ENCODE data around the gene TRPM3. TPM values are rescaled to one million over a fixed set of nuclear protein-coding genes. Genes with fewer than 3 reads are reported as not detected.
A peak's percentile ranks its signal among the peaks of the same experiment; 100 is the strongest.

Gene TRPM3
- total RNA-seq, 1 experiment from 2014 or later, result not detected

DNA sequence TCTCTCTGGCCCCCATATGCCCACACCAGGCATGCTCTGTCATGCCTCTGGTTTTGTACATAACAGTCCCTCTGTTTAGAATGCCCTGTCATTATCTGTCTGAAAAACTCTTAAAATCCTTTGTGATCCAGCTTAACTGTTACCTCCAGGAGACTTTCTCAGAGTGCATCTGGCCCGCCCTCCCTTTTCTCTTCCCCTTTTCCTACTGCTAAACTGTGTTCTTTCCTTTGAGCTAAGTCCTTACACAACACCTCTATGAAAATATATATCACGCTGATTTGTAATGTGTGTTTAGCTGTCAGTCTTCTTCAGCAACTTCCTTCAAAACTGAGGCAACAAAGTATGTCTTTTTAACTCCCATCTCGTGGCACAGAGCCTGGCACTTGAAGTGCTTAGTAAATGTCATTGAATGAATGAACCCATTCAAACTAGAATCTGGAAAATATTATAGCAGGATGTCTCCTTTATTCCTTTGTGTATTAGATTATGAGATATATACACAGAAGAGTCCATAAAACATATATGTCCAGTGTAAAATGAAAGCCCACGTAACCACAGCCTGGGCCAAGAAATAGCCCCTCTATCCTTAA is 540.7 kb downstream of the TRPM3 start:
- no peak for DNase-seq (ENCODE audit: low read depth)

DNA sequence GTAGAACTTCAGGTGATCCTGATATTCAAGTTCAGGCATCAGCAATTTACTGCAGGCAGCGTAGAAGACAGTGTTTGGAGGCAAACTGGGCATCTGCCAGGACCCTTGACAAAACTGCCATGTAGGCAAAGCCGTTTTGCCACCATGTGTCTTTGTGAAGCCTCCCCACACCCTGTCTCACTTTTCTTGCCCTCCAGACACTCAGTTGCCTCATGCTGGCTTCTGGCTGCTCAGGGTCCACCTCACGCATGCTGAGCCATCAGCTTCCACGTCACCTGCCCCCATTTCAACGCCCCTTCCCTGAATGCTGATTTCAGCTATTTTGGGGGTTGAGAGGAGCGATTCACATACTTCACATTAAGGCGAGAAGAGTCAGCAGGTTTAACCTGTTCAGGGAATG is 541.7 kb downstream of the TRPM3 start:
- no peak for DNase-seq (ENCODE audit: low read depth)

DNA sequence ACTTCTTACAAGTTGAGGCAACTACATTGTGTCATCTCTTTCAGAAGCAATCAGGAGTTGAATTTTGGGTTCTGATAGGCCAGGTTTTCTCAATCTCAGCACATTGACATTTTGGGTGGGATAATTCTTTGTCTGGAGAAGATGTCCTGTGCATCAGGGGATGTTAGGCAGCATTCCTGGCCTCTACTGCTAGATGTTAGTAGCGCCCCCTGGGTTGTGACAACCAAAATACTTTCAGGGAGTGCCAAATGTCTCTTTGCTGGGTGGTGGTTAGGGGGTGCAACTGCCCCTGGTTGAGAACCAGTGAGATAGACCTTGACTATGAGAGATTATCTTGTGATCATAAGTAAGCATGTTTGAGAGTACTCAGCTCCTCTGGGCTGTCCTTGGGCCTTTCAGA is 542.7 kb downstream of the TRPM3 start:
- DNase-seq (ENCODE audit: low read depth), result no peak

DNA sequence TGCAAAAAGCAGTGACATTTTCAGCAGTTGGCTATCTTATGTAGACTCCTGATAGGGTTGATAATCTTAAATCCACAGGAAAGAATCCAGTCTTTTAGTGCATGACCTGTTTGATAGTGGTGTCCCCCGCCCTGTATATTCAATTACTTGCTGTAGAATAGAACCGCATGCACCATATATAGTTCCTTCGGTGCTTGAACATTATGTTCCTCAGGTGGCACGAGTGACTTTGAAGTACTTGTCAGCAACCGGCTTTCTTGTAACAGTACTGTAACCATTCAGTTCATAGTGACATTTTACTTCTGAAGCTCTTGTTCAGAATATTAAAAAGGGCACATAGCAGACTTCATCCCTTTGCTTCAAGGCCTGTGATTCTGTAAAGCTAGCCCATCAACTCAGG is 543.8 kb downstream of the TRPM3 start:
- no peak for DNase-seq (ENCODE audit: low read depth)

DNA sequence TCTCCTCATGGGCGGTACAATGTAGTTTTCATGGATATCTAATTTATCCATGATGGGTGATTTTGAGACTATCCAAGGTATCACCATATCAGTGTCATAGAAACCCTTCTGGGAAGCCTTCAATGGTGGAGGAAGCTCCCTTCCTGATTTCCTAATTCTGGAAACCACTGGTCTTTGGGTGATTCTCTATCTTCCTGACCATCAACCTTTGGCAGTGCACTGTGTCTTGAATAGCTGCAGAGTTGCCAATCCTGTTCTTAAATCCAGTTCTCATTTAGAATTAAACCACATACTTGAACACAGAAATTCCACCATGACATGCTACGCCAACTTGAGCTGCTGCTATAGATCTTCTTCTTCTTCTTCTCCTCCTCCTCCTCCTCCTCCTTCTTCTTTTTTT is 545.3 kb downstream of the TRPM3 start:
- no peak for DNase-seq (ENCODE audit: low read depth)

DNA sequence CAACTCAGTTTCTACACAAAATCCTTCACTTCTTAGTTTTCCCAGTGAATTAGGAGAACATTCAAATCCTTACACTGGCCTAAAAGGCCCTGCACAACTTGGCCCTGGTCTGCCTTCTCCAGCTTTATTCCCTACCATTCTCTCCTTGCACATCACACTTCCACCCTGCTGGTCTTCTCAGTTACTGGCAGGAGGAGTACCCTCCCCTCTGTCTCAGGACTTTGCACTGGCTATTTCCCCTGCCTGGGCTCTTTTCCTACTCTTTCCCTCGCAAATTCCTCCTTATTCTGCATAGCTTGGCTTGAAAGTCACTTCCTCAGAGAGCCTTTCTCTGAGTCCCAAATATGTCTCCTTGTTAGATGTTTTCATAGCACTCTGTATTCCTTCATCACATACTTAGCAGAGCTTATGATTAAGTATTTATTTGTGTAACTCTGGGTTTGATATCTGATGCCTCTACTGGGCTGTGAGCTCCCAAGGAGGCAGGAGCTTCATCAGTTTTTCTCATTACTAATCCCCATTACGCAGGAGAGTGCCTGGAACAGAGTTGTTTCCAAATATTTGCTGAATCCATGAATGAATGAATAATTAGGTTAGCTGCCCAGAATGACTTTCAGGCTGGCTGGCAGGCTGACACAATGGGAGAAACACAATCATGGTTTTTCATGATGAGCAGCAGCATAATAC is 547.1 kb downstream of the TRPM3 start:
- no peak for DNase-seq (ENCODE audit: low read depth)

DNA sequence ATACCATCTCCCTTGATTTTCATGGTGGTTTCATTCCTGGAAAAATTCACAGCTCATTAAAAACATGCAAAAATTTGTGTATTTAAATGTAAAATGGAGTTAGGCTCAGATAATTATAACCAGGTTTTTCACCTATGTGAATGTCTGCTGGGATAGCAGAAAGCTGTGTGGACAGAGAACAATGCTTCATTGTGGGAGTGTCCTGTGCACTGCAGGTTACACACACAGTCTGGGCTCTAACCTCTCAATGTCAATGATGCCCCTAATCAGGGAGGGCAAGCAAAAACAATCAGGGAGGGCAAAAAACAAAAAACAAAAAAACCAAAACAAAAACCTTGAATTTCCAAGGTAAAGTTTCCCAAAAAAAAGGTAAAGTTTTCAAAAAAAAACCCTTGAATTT is 548.1 kb downstream of the TRPM3 start:
- no peak for DNase-seq (ENCODE audit: low read depth)

DNA sequence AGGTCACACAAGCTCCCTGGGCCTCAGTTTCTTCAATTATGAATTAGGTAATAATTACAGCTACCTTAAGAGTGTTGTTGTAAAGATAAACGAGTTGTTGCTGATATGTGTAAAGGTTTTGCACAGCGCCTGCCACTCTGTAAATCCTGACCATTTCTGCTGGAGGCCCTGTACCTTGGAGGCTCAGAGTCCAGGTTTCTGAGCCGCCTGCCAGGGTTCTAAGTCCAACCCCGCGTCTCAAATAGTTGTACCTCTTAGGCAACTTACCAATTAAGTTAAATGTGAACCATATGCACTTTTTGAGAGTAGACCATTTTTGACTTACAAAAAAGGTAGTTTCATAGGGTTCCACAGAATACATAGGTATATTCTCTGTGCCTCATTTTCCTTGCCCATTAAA is 550.2 kb downstream of the TRPM3 start:
- DNase-seq (ENCODE audit: low read depth), result no peak

DNA sequence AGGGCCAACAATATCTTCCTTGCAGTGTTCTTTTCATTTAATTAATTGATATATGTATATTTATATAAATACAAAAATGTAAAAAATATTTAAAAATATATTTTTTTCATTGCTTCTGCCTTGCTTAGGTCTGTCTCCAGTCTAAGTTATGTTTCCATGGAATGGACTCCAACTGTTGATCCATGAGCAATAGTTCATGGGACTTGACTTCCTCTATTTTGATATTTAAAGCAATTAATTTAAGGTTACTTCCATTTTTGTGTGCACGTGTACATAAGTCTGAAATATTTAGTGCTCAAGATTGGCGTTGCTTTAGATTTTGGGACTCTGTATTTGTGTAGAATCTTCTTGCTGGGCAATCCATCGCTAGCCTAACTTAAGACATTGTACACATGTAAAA is 551.6 kb downstream of the TRPM3 start:
- no peak for DNase-seq (ENCODE audit: low read depth)

DNA sequence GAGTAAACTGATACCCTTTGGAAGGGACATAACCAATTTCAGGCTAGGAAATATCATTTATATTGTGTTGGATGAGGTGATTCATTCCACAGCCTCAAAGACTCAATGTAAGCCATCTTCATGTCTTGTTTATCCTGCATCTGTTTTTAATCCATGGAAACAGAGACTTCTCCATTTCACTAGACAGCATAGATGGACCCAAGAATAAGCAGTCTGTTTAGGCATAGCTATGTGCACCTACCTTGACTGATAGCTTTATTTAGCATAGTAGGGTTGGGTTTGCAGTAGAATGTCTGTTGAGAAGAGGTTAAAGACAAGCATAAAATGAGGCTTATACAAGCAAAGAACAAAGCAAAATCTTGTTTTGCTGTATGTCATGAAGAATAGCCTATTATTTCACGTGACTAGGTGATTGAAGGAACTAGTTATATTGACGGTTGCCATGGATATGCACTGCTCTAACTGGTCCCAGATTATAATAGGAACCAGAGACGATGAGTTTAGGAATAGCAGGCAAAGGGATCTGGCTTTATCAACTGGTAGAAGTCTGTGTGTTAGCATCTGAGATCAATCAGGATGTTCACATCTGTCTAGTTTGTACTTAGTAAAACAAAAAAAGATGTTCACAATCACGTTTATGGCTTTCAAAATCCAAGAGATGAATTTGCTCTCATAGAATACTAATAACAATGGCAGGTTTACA is 552.2 kb downstream of the TRPM3 start:
- DNase-seq (ENCODE audit: low read depth), result no peak

DNA sequence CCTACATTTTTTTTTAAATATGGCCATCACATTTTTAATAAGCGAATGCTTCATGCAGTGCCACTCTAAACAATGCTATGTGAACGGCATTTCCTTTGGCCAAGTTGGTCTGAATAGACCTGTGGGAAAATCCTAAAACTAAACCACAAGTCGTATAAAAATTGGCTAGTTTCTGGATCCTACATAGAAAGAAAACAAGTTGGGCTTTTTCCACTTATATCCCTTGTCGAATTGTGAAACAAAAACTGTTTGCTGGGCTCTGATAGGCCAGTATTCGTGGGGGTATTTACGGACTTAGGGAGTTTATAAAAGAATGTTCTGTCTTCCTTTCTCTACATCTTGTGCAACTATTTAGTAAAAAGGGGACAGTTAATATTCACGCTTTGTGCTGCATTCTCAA is 553.9 kb downstream of the TRPM3 start:
- DNase-seq (ENCODE audit: low read depth), result no peak

DNA sequence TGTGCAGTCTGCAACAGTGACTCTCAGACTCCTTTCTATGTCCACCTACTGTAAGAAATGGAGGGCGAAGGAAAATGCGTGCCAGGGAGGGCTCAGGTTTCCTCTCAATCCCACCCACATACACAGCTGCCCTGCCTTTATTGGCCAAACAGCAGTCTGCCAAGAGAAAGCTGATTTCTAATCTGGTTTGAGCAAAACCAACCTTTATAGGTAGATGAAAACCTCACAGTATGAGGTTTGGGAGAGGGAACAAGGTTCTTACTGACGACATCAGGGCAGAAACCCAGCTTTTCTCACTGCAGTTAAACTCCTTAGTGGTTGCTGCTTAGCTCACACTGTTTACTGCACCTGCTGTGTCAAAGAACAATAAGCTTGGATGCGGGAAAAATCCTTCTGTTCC is 554.7 kb downstream of the TRPM3 start:
- DNase-seq (ENCODE audit: low read depth), result no peak

DNA sequence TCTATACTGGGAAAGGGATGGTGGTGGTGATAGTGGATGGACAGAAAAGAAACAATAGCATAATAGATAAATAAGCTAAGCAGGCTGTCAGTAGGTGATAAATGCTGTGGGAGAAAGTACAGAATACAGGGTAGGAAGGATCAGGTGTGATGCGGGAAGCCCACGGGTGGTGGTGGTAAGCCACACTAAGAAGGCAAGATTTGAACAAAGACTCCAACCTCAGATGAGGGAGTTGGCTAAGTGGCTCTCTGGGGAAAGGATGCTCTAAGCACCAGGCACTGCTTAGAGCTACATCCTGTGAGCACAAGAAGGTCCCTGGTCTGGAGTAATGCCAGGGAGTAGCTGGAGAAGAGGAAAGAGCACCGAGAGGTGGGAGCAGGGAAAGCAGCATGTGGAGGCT is 555.4 kb downstream of the TRPM3 start:
- DNase-seq (ENCODE audit: low read depth), result no peak

DNA sequence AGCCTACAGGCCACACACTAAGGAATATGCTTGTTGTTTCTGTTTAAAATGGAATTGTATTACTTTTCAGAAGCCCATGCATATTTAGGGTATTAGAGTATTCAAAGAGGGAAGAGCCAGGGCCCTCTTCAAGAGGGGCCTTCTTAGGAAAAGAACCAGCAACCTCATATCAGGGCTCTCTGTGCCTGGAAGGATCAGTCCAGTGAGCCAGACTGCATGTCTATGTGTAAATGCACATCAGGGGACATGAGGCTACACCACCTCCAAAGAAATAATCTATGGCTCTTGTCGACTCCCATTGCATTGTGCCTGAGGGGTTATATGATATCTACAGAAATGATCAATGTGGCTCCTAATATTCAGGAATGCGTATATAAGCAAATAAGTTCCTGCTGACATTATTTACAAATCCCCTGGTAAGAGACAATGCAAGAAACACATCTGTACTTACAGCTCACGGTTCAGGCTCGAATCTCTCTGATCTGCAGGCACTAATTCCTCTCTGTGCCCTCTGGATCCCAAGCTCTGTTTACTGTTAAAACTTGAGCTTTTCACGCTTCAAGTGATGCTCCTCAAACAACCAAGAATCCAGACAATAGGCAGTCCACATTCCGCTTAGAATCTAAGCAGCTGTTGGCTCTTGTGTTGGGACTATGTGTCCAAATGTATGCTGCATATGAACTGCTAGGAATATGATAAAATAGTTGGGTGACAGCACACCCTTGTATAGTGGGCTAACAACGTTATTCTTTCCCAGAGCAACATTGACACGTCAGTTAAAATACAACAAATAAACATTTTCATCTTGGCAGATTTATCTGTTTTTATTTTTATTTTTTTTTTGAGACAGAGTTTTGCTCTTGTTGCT is 556.7 kb downstream of the TRPM3 start:
- no peak for DNase-seq (ENCODE audit: low read depth)

DNA sequence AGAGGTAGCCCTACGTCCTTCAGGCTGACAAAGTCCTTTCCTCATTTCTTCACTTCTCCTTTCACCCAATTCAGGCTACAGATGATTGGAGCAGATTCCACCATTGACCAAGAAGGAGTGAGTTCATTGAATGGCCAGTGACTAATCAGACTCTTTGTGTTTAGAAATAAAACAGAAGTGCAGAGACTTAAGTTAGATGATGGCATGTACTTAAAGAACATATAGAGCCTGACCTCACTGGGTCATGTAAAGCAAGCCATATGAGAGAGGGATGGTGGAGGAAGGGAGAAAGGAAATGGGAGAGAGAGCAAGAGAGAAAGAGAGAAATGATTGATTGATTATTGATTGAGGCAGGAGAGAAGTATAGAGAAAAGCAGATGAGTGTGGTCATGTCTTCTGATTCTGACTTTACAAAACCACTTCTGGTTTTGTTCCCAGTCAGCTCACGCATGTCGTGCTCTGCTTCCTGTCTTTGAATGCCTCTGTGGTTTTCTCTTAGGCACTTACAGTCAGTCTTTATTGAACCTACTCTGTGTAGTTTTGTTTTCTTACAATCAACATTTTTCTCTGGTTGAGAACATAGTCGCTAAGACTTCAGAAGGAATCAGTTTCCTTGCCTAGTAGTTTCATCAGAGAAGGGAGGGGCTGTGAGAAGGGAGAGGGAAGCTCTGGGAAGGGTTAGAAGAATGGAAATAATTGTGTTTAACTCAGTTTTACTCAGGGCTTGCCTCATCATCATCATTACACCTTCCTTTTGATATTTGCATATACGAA is 557.8 kb downstream of the TRPM3 start:
- peak; percentile 83 for DNase-seq (ENCODE audit: low read depth)

DNA sequence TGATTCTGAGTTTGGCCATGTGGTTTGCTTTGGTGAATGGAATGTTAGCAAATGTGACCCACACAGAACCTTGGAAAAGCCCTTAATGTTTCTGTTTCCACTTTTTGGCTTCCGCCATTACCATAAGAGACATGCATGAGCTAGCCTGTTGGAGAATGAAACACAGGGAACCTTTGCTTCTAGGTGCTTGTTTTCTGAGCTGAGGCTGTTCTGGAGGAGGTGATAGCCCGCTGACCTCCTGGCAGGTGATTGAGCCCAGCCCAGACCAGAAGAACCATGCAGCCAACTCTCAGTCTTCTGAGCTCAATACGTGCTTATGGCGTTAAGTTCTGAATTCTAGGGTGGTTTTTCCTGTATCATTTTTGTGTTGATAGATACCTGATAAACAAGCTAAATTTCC is 558.4 kb downstream of the TRPM3 start:
- DNase-seq (ENCODE audit: low read depth), result no peak

DNA sequence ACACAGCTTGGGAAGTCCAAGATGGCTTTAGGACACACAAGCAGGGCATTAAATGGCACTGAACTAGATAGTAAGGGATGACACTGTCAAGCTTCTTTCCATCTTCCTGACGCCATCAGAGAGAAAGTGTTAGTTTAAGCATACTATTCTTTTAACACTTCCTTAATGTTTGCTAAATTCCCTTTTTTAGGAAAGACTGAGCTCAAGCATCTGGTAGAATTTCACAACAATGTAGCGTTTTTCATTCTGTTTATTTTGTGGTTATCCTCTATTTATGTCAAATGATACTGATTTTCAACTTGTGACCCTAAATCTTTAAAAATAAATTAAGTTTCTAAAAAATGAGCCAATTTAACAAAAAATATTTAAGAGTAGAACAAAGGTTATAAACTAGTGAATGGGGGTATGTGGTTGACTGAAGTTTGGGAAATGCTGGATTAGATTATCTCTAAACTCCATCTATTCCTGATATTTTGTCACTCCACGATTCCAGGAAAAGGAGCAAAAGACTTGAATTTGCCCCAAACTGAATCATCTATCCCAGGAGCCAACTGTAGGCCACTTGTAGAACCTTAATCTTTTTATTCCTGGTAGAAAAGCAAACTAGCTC is 559.5 kb downstream of the TRPM3 start:
- no peak for DNase-seq (ENCODE audit: low read depth)

DNA sequence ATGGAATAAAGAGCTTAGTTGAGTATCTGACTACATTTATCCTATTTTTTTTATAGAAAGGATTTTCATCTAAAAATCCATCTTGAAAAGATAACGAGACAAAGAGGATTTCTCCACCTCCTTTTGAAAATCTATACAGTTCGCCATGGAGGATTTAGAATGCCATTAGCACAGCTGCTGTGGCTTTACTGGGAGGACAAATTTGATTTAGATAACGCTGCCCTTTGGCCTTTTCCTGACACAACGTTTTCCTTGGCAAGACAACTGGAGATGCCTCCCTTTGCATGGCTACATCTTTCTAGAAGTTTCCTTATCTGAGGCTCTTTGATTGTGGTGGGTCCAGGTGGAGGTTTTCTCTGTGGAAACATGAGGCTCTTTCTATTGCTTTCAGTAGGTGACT is 560.3 kb downstream of the TRPM3 start:
- no peak for DNase-seq (ENCODE audit: low read depth)

DNA sequence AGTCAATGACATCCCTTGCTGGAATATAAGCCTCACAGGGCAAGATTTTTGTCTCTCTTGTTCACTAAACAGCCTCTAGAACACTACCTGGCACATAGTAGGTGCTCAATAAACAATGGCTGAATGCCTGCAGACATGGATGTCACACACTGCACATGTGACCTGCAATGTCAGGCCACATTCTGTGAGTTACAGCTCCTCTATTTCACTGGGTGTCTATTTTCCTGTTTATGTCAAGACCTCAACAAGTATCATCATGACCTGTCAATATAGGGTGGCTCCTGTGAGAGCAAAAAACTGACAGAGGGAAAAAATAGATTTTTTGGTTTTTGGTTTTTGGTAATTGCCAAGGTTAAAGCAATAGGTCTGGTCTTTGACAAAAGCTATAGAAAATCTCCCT is 562.3 kb downstream of the TRPM3 start:
- DNase-seq (ENCODE audit: low read depth), result no peak

DNA sequence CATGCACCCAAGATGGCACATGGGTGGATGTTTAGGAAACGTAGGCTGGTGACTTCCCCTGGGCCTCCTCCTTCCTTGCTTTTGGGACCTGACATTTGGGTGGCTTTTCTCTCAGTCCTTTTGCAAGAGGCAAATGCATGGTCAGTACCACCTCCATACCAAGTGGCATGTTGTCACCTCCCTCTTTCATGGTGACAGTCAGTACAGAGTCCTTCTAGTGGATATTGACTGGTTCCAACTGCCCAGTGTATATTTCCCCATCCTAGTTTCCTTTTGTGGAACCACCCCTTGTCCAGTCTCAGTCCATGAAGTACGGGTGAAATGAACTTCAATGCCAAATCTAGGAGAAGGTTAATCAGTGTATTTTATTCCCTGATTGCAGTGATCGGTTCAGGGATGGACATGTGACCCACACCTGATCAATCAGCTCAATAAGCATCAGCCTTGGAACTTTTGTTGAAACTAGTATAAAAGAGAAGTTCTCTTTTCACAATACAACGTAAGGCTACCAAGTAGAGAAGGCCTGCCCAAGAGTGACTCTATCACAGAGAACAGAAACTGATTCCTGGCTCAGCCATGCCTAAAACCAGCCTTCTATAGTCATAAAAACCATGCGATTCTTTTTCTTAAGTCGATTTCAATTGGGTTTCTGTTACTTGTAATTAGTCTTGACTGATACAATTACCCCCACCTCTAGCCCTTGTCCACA is 563.6 kb downstream of the TRPM3 start:
- DNase-seq (ENCODE audit: low read depth), result no peak

DNA sequence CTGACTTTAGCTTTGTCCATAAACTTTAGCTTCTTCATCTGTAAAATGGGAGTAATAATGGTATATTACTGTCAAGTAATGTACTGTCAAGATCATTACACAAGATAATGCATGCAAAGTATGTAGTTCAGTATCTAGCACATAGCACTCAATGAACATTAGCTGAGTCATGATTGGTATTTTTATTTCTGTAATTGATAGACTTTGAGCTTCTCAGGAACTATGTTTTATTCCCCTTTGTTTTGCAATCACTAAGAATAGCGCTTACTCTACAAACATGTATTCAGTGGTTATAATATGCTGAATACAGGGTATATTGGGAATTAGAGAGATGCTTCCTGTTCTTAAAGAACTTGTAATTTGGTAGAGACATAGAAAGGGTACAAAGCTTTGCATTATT is 564.6 kb downstream of the TRPM3 start:
- DNase-seq (ENCODE audit: low read depth), result no peak

All from RPMI7951 (cell line).